H1 (cell line): ENCODE data around the gene LGALS16. TPM values are rescaled to one million over a fixed set of nuclear protein-coding genes. Genes with fewer than 3 reads are reported as not detected.

Source experiments
- CTCF ChIA-PET: fragments of 300-600 bp; sonication (Branson Sonifier 250); formaldehyde crosslinking; loops from one replicate; lab custom pipeline; 2021; ENCODE audit not compliant: partially characterized antibody; lab: Charles Lee
- POLR2A ChIA-PET: fragments of 300-600 bp; sonication (Branson Sonifier 250); formaldehyde crosslinking; loops from one replicate; lab custom pipeline; 2021; ENCODE audit warnings: inconsistent platforms; ENCODE audit not compliant: partially characterized antibody; lab: Charles Lee
- DNase-seq, 2 experiments: peaks; one replicate each; pipeline versions ENCODE4 v3.0.0 to v3.0.0-alpha.2; 2010 to 2022; ENCODE audit warnings: low spot score in 2 of 2, low read depth in 1 of 2, mixed read lengths in 1 of 2
- FAIRE-seq: peaks from 2 replicates; lab custom pipeline; 2011; peaks lifted over from hg19 to GRCh38; lab: Jason Lieb, UNC
- H2AFZ ChIP-seq: 2 replicates; pipeline ENCODE4 v1.8.1; 2012; ENCODE audit warnings: low read length, inconsistent platforms
- H2AK5ac ChIP-seq: 2 replicates; pipeline ENCODE4 v1.6.1; 2013; ENCODE audit warnings: low read depth, low read length
- H2BK120ac ChIP-seq: replicated peaks from 2 replicates; pipeline ENCODE3; 2013; ENCODE audit warnings: low read depth, low read length, inconsistent platforms
- H2BK12ac ChIP-seq: 2 replicates; pipeline ENCODE4 v1.6.1; 2013; ENCODE audit warnings: low read depth, low read length
- H2BK15ac ChIP-seq: 2 replicates; pipeline ENCODE4 v1.6.1; 2013; ENCODE audit warnings: low read length
- H2BK20ac ChIP-seq: 2 replicates; pipeline ENCODE4 v1.6.1; 2013; ENCODE audit warnings: low read length
- H2BK5ac ChIP-seq: 2 replicates; pipeline ENCODE4 v1.6.1; 2013; ENCODE audit warnings: low read depth, low read length
- H3K14ac ChIP-seq: 2 replicates; pipeline ENCODE4 v1.6.1; 2013; ENCODE audit warnings: inconsistent platforms; ENCODE audit not compliant: insufficient read length
- H3K18ac ChIP-seq: 2 replicates; pipeline ENCODE4 v1.6.1; 2013; ENCODE audit warnings: low read length; ENCODE audit errors: extremely low read depth
- H3K23ac ChIP-seq: 2 replicates; pipeline ENCODE4 v1.6.1; 2013; ENCODE audit warnings: inconsistent platforms; ENCODE audit not compliant: insufficient read length
- H3K23me2 ChIP-seq: 2 replicates; pipeline ENCODE4 v1.6.1; 2013; ENCODE audit warnings: low read depth, low read length
- H3K27ac ChIP-seq: 2 replicates; pipeline ENCODE4 v1.6.1; 2011; ENCODE audit warnings: low read depth, low read length, inconsistent platforms
- H3K27me3 ChIP-seq, 4 experiments: replicated peaks in 1 of 4; 1 replicate in 1 of 4; 2 replicates in 3 of 4; pipeline versions ENCODE4 v1.6.1 to v1.8.1; 2011 to 2013; ENCODE audit warnings: low read length in 3 of 4, mild to moderate bottlenecking in 3 of 4, inconsistent platforms in 2 of 4, mixed read lengths in 2 of 4, moderate library complexity in 1 of 4; ENCODE audit not compliant: control insufficient read depth in 3 of 4, insufficient read depth in 3 of 4; ENCODE audit errors: extremely low read depth in 1 of 4
- H3K36me3 ChIP-seq, 4 experiments: 2 replicates each; pipeline versions ENCODE4 v1.6.1 to v1.8.1; 2011 to 2013; ENCODE audit warnings: mild to moderate bottlenecking in 4 of 4, low read length in 3 of 4, moderate library complexity in 2 of 4, control low read depth in 1 of 4, inconsistent platforms in 1 of 4; ENCODE audit not compliant: insufficient read depth in 4 of 4, control insufficient read depth in 2 of 4
- H3K4ac ChIP-seq: replicated peaks from 2 replicates; pipeline ENCODE3; 2013; ENCODE audit warnings: low read length, low read depth, mixed read lengths, inconsistent platforms; ENCODE audit not compliant: insufficient read length
- H3K4me1 ChIP-seq, 4 experiments: replicated peaks in 1 of 4; 1 replicate in 1 of 4; 2 replicates in 3 of 4; pipeline versions ENCODE4 v1.6.1 to v1.8.1; 2011 to 2013; ENCODE audit warnings: low read length in 3 of 4, inconsistent platforms in 2 of 4, mixed read lengths in 1 of 4; ENCODE audit not compliant: insufficient read depth in 4 of 4, control insufficient read depth in 3 of 4
- H3K4me2 ChIP-seq, 2 experiments: 2 replicates each; pipeline versions ENCODE4 v1.6.1 to v1.8.1; 2011 to 2013; ENCODE audit warnings: low read depth in 2 of 2, low read length in 2 of 2, control low read depth in 1 of 2, inconsistent platforms in 1 of 2, mild to moderate bottlenecking in 1 of 2; ENCODE audit not compliant: insufficient read depth in 1 of 2
- H3K4me3 ChIP-seq, 4 experiments: fragments of 200-600, 300-600 bp in 1 of 4; sonication (generic), shearing (Covaris generic), sonication (Bioruptor Twin) in 1 of 4; 2 replicates each; pipeline versions ENCODE4 v1.5.1 to v1.8.1; 2011 to 2016; ENCODE audit warnings: low read length in 4 of 4, low read depth in 3 of 4, control low read depth in 2 of 4, inconsistent platforms in 2 of 4, mild to moderate bottlenecking in 2 of 4, mixed read lengths in 1 of 4, moderate library complexity in 1 of 4; ENCODE audit not compliant: insufficient read depth in 2 of 4; ENCODE audit errors: extremely low read depth in 1 of 4
- H3K56ac ChIP-seq: replicated peaks from 2 replicates; pipeline ENCODE3; 2013; ENCODE audit warnings: low read depth, mild to moderate bottlenecking, mixed read lengths, low read length, inconsistent platforms; ENCODE audit not compliant: insufficient read length
- H3K79me1 ChIP-seq: 2 replicates; pipeline ENCODE4 v1.6.1; 2013; ENCODE audit warnings: low read depth, low read length, control low read depth
- H3K79me2 ChIP-seq, 2 experiments: 2 replicates each; pipeline versions ENCODE4 v1.6.1 to v1.8.1; 2012 to 2013; ENCODE audit warnings: low read length in 2 of 2, mild to moderate bottlenecking in 2 of 2, inconsistent platforms in 1 of 2; ENCODE audit not compliant: insufficient read depth in 2 of 2, control insufficient read depth in 1 of 2
- H3K9ac ChIP-seq, 4 experiments: replicated peaks in 1 of 4; 1 replicate in 1 of 4; 2 replicates in 3 of 4; pipeline versions ENCODE4 v1.6.1 to v1.8.1; 2011 to 2013; ENCODE audit warnings: low read depth in 3 of 4, low read length in 3 of 4, control low read depth in 2 of 4, mild to moderate bottlenecking in 2 of 4, moderate library complexity in 2 of 4, inconsistent platforms in 1 of 4; ENCODE audit errors: extremely low read depth in 1 of 4
- H3K9me3 ChIP-seq, 2 experiments: 2 replicates each; pipeline versions ENCODE4 v1.6.1 to v1.8.1; 2012 to 2013; ENCODE audit warnings: mild to moderate bottlenecking in 2 of 2, moderate library complexity in 2 of 2, control low read depth in 1 of 2, inconsistent platforms in 1 of 2, low read depth in 1 of 2, low read length in 1 of 2, mixed read lengths in 1 of 2; ENCODE audit not compliant: insufficient read depth in 2 of 2
- H4K20me1 ChIP-seq, 2 experiments: replicated peaks in 1 of 2; 2 replicates each; pipeline versions ENCODE3 to v1.8.1; 2011 to 2013; ENCODE audit warnings: inconsistent platforms in 2 of 2, low read length in 2 of 2, mild to moderate bottlenecking in 1 of 2; ENCODE audit not compliant: insufficient read depth in 2 of 2, control insufficient read depth in 1 of 2
- H4K5ac ChIP-seq: 2 replicates; pipeline ENCODE4 v1.6.1; 2013; ENCODE audit warnings: low read length, low read depth, mixed read lengths, inconsistent platforms; ENCODE audit not compliant: insufficient read length
- H4K8ac ChIP-seq: 2 replicates; pipeline ENCODE4 v1.8.0; 2013; ENCODE audit warnings: mild to moderate bottlenecking, moderate library complexity, low read length, inconsistent platforms; ENCODE audit not compliant: insufficient read depth; ENCODE audit errors: extremely low read depth
- H4K91ac ChIP-seq: replicated peaks from 2 replicates; pipeline ENCODE3; 2013; ENCODE audit warnings: low read length, mixed read lengths, inconsistent platforms; ENCODE audit not compliant: insufficient read length
- ATF3 ChIP-seq: IDR thresholded peaks from 2 replicates; pipeline ENCODE4 v1.6.1; 2011; ENCODE audit warnings: low read depth, mild to moderate bottlenecking, low read length; ENCODE audit not compliant: insufficient read depth
- CEBPB ChIP-seq: IDR thresholded peaks from 2 replicates; pipeline ENCODE4 v1.6.1; 2012; ENCODE audit warnings: low read depth, low read length
- CHD2 ChIP-seq: IDR thresholded peaks from 2 replicates; pipeline ENCODE4 v1.6.1; 2012; ENCODE audit warnings: low read length, improper control_type of control experiment
- CTCF ChIP-seq, 3 experiments: IDR thresholded peaks; 1 replicate in 2 of 3; 2 replicates in 1 of 3; pipeline versions ENCODE4 v1.5.1 to v1.6.1; 2011; ENCODE audit warnings: low read length in 3 of 3, mild to moderate bottlenecking in 3 of 3, inconsistent platforms in 2 of 3, low read depth in 1 of 3, moderate library complexity in 1 of 3; ENCODE audit not compliant: insufficient read depth in 1 of 3; ENCODE audit errors: control extremely low read depth in 1 of 3
- HDAC6 ChIP-seq: IDR thresholded peaks from one replicate; pipeline ENCODE4 v1.7.1; 2012; ENCODE audit warnings: low read depth, mild to moderate bottlenecking, inconsistent platforms, low read length, moderate library complexity
- KDM4A ChIP-seq: IDR thresholded peaks from one replicate; pipeline ENCODE4 v1.7.1; 2012; ENCODE audit warnings: low read depth, mild to moderate bottlenecking, moderate library complexity, low read length, inconsistent platforms; ENCODE audit not compliant: severe bottlenecking
- POLR2AphosphoS5 ChIP-seq: IDR thresholded peaks from 2 replicates; pipeline ENCODE4 v1.6.1; 2011; ENCODE audit warnings: low read depth, low read length
- RFX5 ChIP-seq: IDR thresholded peaks from 2 replicates; pipeline ENCODE4 v1.6.1; 2011; ENCODE audit warnings: low read depth, low read length, improper control_type of control experiment, borderline replicate concordance
- SUZ12 ChIP-seq: fragments of 200-600 bp; sonication (generic); IDR thresholded peaks from 2 replicates; pipeline ENCODE4 v1.6.1; 2012; ENCODE audit warnings: mild to moderate bottlenecking, inconsistent platforms, low read length, moderate library complexity, mixed read lengths
- WGBS, 2 experiments: shearing (Covaris generic) in 1 of 2; methylation state at CpG; one replicate each; pipeline versions ENCODE4 v1.1.6 to v1.1.7; 2013 to 2015; ENCODE audit warnings: low lambda C conversion rate in 2 of 2, mixed read lengths in 2 of 2, inconsistent platforms in 1 of 2, low coverage in 1 of 2, missing lambda C conversion rate in 1 of 2; ENCODE audit not compliant: insufficient replicate concordance in 2 of 2, insufficient coverage in 1 of 2, insufficient read length in 1 of 2; ENCODE audit errors: extremely low coverage in 1 of 2, missing lambda C conversion rate in 1 of 2; 5-methylcytosine and 5-hydroxymethylcytosine counted together
- polyA plus RNA-seq, 7 experiments: library from polyadenylated mRNA; depleted of rRNA in 3 of 7; stranded (reverse) in 5 of 7; unstranded in 2 of 7; fragments of >200 nt in 5 of 7; fragments of 200-250 nt in 2 of 7; gene quantifications; 1 replicate in 5 of 7; 2 replicates in 1 of 7; 4 replicates in 1 of 7; pipeline versions ENCODE4 v1.2.1 to v1.2.3, GENCODE V29; 2011 to 2013; ENCODE audit warnings: missing spikeins in 2 of 7, mixed read lengths in 2 of 7
- total RNA-seq: library from RNA; stranded (reverse); fragmentation: NEBNext Ultra II Directional; extraction: Animal tissue kit (Norgen Biotek cat#: 25700); gene quantifications from 2 replicates; pipeline ENCODE4 v1.2.1, GENCODE V29; 2021

Gene LGALS16
- total and polyA plus RNA-seq, 2 of the 8 experiments (the other 6 are each of a cell fraction or from before 2014, with no cell fraction given): not detected

- DNase-seq: no peak
- POLR2A ChIA-PET: no interaction called here
- FAIRE-seq: no peak
- TF ChIP-seq KDM4A: no peak
- no peak for TF ChIP-seq CEBPB
- TF ChIP-seq ATF3: no peak
- no peak for TF ChIP-seq CTCF (IDR thresholded peaks at IDR 0.05; ENCODE audit: control extremely low read depth in 1 of 3, insufficient read depth in 1 of 3, low read depth in 1 of 3, low read length in 3 of 3)
- TF ChIP-seq SUZ12: no peak
- TF ChIP-seq CHD2: no peak
- no peak for TF ChIP-seq HDAC6
- TF ChIP-seq RFX5: no peak
- no peak for TF ChIP-seq POLR2AphosphoS5
Measured at GRCh38 chr19:39647918-39648317, 7.8 kb upstream of the LGALS16 start.

More at GRCh38 chr19:39647918-39648317, 7.8 kb upstream of the LGALS16 start:
- no peak overlapping the region for H3K4me2 ChIP-seq
- CTCF ChIA-PET: no interaction called here
- no peaks in the 10 kb centered on the region for H3K79me1 ChIP-seq
- H2BK12ac ChIP-seq: no peak overlapping the region
- H3K14ac ChIP-seq: no peak overlapping the region
- no peak overlapping the region for H2AFZ ChIP-seq
- no peak overlapping the region for H2BK20ac ChIP-seq
- no peak overlapping the region for H4K5ac ChIP-seq
- H3K27me3 ChIP-seq: no peaks in the 10 kb centered on the region
- no peak overlapping the region for H3K4me3 ChIP-seq
- H4K91ac ChIP-seq: no peak overlapping the region
- H2BK120ac ChIP-seq: no peak overlapping the region
- no peak overlapping the region for H3K56ac ChIP-seq
- no peaks in the 10 kb centered on the region for H3K9me3 ChIP-seq
- no peak overlapping the region for H3K4ac ChIP-seq
- H3K36me3 ChIP-seq: no peaks in the 10 kb centered on the region
- H3K4me1 ChIP-seq: no peaks in the 10 kb centered on the region
- H3K27ac ChIP-seq: no peak overlapping the region
- H2BK5ac ChIP-seq: no peak overlapping the region
- no peak overlapping the region for H3K23ac ChIP-seq
- no peaks in the 10 kb centered on the region for H3K23me2 ChIP-seq
- H4K20me1 ChIP-seq: no peaks in the 10 kb centered on the region
- H3K9ac ChIP-seq: no peak overlapping the region
- no peak overlapping the region for H4K8ac ChIP-seq
- WGBS, 2 experiments: 81% methylated on average over 3 of the region's 3 CpGs; no CpG with 5 or more reads in 1 of the 2 experiments
- H2AK5ac ChIP-seq: no peak overlapping the region
- H3K79me2 ChIP-seq: no peaks in the 10 kb centered on the region
- H2BK15ac ChIP-seq: no peak overlapping the region
- no peak overlapping the region for H3K18ac ChIP-seq
